Fibroblast of the conjunctiva (primary cell): ENCODE results near the gene BUD23.
"Not testable (repeated sequence)": the region's sequence is repeated elsewhere in the genome, so short reads cannot be mapped to it uniquely, and the experiment has no call there.

Experiments
- DNase-seq: peaks from one replicate; pipeline ENCODE4 v3.0.0-alpha.2; 2010; ENCODE audit warnings: low read depth

BUD23 gene

GRCh38 chr7:73683056-73683787 is at the start of gene BUD23, which contains the start of gene DNAJC30:
Gene BUD23 (plus strand): TSS chr7:73683597. CDS start chr7:73683626, 29 bp downstream.
Gene DNAJC30 (minus strand): TSS chr7:73683453. CDS start chr7:73683423, 30 bp downstream.
- DNase-seq: peak; percentile 91

GRCh38 chr7:73633844-73634243 is 49.6 kb upstream of the BUD23 start:
- DNase-seq: no peak

GRCh38 chr7:73635428-73636200 is 47.8 kb upstream of the BUD23 start:
- DNase-seq: no peak

GRCh38 chr7:73638911-73639310 is 44.5 kb upstream of the BUD23 start:
- no peak for DNase-seq

- DNase-seq: no peak
Observed at GRCh38 chr7:73642834-73643233, 40.6 kb upstream of the BUD23 start.

- DNase-seq: no peak
Observed at GRCh38 chr7:73644688-73645286, 38.6 kb upstream of the BUD23 start.

GRCh38 chr7:73645643-73646174 is 37.7 kb upstream of the BUD23 start:
- no peak for DNase-seq

- DNase-seq: no peak
Observed at GRCh38 chr7:73646785-73647724, 36.3 kb upstream of the BUD23 start.

- no peak for DNase-seq
Observed at GRCh38 chr7:73647725-73648592, 35.4 kb upstream of the BUD23 start.

GRCh38 chr7:73648593-73649332 is 34.6 kb upstream of the BUD23 start:
- no peak for DNase-seq

- no peak for DNase-seq
Observed at GRCh38 chr7:73649576-73649975, 33.8 kb upstream of the BUD23 start.

GRCh38 chr7:73650524-73650923 is 32.9 kb upstream of the BUD23 start:
- DNase-seq: no peak

GRCh38 chr7:73652541-73652949 is 30.9 kb upstream of the BUD23 start:
- no peak for DNase-seq

- not testable (repeated sequence) for DNase-seq
Observed at GRCh38 chr7:73655309-73655708, 28.1 kb upstream of the BUD23 start.

- DNase-seq: no peak
Observed at GRCh38 chr7:73659983-73660382, 23.4 kb upstream of the BUD23 start.

- DNase-seq: not testable (repeated sequence)
Observed at GRCh38 chr7:73660594-73660993, 22.8 kb upstream of the BUD23 start.

- no peak for DNase-seq
Observed at GRCh38 chr7:73663033-73663432, 20.4 kb upstream of the BUD23 start.

- peak; percentile 76 for DNase-seq
Observed at GRCh38 chr7:73667344-73668102, 15.9 kb upstream of the BUD23 start, which contains the start of gene VPS37D. Gene VPS37D (plus strand): TSS chr7:73667831. CDS start chr7:73667959, 128 bp downstream.
